ENCODE measurements around the gene NPR1.

The NPR1 gene

DNA sequence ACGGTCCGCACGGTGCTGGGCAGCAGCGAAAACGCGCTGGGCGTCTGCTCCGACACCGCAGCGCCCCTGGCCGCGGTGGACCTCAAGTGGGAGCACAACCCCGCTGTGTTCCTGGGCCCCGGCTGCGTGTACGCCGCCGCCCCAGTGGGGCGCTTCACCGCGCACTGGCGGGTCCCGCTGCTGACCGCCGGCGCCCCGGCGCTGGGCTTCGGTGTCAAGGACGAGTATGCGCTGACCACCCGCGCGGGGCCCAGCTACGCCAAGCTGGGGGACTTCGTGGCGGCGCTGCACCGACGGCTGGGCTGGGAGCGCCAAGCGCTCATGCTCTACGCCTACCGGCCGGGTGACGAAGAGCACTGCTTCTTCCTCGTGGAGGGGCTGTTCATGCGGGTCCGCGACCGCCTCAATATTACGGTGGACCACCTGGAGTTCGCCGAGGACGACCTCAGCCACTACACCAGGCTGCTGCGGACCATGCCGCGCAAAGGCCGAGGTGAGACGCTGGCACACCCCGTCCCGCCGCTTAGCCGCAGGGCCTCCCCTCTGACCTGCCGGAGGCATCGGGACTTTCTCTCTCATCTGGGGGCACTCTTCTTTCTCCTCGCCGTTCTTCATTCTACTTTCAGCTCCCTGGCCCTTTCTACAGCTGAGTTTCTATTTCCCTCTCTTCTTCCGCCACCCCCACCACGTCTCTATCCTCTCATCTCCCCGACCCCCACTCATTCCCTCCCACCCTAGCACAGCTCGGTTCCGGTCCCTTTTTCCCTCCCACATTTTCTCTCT lies 1.0 kb downstream of the NPR1 start:
- H3K36me3 Mint-ChIP-seq: no peaks in the 10 kb centered on the region
- H3K27me3 Mint-ChIP-seq: peaks cover 73% of the 10 kb centered on the region
- H3K27ac Mint-ChIP-seq: no peak overlapping the region
- peaks cover 24% of the 10 kb centered on the region for H3K4me1 Mint-ChIP-seq
- no peaks in the 10 kb centered on the region for H3K9me3 Mint-ChIP-seq
- CTCF ChIA-PET: interaction anchor here (0.7 to 1.8 kb wide), 7 partner anchors 11 to 308 kb away, joined by 3 to 4 read pairs (median 3); no protein-coding TSS in a partner anchor
- H3K4me3 Mint-ChIP-seq: peak overlapping the region; percentile 78
- DNase-seq: peak; percentile 49

DNA sequence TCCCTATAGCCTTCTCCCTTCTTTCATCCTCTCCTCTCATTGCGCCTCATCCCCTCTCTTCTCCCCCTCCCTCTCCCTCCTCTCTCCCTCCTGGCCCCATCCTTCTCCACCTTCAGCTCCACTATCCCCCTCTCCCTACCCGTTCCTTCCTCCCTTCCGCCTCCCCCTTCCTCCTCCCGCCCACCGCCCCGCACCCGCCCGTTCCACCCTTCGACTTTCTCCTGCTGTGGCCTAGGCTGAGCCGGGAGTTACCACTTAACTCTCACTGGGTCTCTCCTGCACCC lies 1.6 kb downstream of the NPR1 start:
- no peak for DNase-seq
- Mint-ChIP-seq H3K36me3 (no peaks in the 10 kb centered on the region), H3K27me3 (peaks cover 79% of the 10 kb centered on the region), H3K27ac (no peak overlapping the region), H3K4me3 (peak overlapping the region; percentile 78), H3K9me3 (no peaks in the 10 kb centered on the region), H3K4me1 (peaks cover 24% of the 10 kb centered on the region)
- CTCF ChIA-PET: interaction anchor here (1.0 to 1.8 kb wide), 5 partner anchors 11 to 307 kb away, joined by 3 to 4 read pairs (median 3); no protein-coding TSS in a partner anchor

DNA sequence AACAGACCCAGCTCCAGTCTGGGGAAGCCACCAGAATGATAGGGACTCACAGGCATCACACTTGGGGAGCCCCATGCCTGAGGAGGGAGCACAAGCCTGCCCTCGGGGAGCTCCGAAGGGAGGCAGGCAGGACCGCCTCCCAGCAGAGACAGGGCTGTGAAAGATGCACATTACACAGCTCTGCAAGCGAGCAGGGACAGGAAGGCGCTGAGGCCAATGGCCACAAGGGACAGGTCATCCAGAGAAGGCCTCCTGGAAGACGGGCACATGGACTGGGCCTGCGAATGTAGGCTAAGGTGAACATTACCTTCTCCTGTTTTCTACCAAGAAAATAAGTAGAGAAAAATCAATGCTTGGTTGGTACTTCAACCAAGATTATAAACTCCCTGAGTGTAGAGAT lies 4.2 kb downstream of the NPR1 start:
- Mint-ChIP-seq H3K27ac (no peak overlapping the region), H3K36me3 (no peaks in the 10 kb centered on the region), H3K4me3 (no peak overlapping the region), H3K27me3 (peaks cover 90% of the 10 kb centered on the region), H3K9me3 (no peaks in the 10 kb centered on the region), H3K4me1 (peaks cover 20% of the 10 kb centered on the region)
- DNase-seq: no peak
- CTCF ChIA-PET: no interaction called here

DNA sequence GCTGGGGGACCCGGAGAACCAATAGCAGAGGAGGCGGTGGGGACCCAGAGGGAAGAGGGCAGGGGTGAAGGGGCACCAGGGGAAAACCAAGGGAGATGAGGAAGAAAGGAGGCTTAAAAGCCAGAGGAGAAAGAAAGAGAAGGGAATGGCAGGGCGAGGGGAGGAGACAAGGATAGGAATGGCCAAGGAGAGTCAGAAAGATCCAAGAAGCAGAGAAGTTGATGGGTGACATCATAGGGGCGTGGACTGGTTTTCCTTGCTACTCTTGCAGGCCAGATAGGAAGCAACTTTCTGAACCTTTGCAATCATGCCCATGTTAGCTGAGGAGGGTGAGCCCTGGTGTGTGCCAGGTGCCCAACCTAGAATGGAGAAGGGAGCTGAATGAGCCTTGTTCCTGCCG lies 5.4 kb downstream of the NPR1 start:
- Mint-ChIP-seq H3K27me3 (peaks cover 79% of the 10 kb centered on the region), H3K4me1 (peaks cover 9% of the 10 kb centered on the region), H3K36me3 (no peaks in the 10 kb centered on the region), H3K27ac (no peak overlapping the region), H3K4me3 (no peak overlapping the region), H3K9me3 (no peaks in the 10 kb centered on the region)
- DNase-seq: no peak
- CTCF ChIA-PET: no interaction called here

DNA sequence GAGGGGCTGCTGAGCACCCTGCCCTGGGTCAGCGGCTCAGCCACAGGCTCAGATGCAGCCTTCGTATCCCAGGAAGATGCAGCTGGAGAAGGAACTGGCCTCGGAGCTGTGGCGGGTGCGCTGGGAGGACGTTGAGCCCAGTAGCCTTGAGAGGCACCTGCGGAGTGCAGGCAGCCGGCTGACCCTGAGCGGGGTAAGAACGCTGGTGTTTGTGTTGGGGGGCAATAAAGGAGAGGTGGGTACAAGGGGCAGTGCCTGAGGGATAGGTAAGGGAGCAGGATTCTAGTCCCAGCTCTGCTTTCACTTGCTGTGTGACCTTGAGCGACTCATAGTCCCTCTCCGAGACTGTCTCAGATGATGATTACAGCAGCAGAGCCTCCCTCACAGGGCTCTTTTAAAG lies 6.4 kb downstream of the NPR1 start:
- Mint-ChIP-seq H3K4me1 (peaks cover 4% of the 10 kb centered on the region), H3K36me3 (no peaks in the 10 kb centered on the region), H3K27me3 (peaks cover 77% of the 10 kb centered on the region), H3K9me3 (no peaks in the 10 kb centered on the region), H3K27ac (no peak overlapping the region), H3K4me3 (no peak overlapping the region)
- no peak for DNase-seq
- CTCF ChIA-PET: no interaction called here

DNA sequence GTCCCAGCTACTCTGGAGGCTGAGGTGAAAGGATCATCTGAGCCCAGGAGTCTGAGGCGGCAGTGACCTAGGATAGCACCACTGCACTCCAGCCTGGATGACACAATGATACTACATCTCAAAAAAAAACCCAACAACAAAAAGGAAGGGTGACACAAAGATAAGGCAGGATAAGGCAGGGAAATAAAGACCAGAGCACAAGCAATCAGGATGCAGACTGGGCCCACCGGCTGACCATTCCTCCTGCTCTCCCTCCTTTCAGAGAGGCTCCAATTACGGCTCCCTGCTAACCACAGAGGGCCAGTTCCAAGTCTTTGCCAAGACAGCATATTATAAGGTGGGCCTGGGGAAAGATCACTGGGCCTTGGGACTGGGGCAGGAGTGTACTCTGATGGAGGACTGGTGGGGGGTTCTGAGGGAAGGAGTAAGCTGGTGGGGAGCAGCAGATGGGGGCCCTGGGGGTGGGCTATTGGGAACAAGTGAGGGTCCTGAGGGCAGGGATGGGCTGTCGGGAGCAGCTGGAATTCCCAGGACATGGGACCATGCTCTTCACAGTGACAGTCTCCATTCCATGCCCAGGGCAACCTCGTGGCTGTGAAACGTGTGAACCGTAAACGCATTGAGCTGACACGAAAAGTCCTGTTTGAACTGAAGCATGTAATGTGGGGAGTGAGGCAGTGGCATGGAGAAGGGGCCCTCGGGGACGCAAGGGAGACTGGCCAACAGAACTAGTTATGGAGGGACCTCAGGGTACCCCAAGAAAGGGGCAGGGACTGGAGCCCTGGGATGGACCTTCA lies 7.3 kb downstream of the NPR1 start:
- CTCF ChIA-PET: no interaction called here
- Mint-ChIP-seq H3K27me3 (peaks cover 76% of the 10 kb centered on the region), H3K27ac (no peak overlapping the region), H3K36me3 (no peaks in the 10 kb centered on the region), H3K4me1 (no peaks in the 10 kb centered on the region), H3K9me3 (no peaks in the 10 kb centered on the region), H3K4me3 (no peak overlapping the region)
- no peak for DNase-seq

DNA sequence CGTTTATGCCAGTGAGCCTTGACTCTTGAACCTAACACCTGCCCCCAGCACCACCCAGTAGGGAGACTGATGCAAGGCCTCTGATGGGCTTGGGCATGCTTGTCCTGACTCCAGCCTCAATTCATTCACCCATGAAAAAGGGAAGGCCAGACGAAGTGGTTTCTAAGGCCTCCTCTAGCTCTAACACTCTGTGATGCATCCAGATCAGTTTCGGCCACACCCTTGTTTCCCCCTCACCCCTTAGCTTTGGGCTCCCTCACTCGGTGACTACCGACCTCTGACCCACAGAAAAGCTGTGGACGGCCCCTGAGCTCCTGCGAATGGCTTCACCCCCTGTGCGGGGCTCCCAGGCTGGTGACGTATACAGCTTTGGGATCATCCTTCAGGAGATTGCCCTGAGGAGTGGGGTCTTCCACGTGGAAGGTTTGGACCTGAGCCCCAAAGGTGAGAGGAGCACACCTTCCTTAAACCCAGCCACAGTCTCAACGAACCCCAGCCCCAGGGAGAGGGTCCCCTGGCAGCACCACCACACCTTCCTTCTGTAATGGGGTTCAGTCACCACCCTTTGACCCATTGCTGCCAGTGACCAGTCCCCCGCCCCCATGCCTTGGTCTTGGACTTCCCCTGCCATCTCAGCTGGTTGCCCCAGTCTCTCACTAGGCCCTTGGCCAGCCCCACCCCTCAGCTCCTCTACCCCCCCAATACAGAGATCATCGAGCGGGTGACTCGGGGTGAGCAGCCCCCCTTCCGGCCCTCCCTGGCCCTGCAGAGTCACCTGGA lies 9.0 kb downstream of the NPR1 start:
- no peaks in the 10 kb centered on the region for H3K36me3 Mint-ChIP-seq
- no peak for DNase-seq
- CTCF ChIA-PET: no interaction called here
- no peaks in the 10 kb centered on the region for H3K9me3 Mint-ChIP-seq
- no peak overlapping the region for H3K4me3 Mint-ChIP-seq
- H3K27ac Mint-ChIP-seq: no peak overlapping the region
- H3K4me1 Mint-ChIP-seq: peaks cover 5% of the 10 kb centered on the region
- peaks cover 58% of the 10 kb centered on the region for H3K27me3 Mint-ChIP-seq

DNA sequence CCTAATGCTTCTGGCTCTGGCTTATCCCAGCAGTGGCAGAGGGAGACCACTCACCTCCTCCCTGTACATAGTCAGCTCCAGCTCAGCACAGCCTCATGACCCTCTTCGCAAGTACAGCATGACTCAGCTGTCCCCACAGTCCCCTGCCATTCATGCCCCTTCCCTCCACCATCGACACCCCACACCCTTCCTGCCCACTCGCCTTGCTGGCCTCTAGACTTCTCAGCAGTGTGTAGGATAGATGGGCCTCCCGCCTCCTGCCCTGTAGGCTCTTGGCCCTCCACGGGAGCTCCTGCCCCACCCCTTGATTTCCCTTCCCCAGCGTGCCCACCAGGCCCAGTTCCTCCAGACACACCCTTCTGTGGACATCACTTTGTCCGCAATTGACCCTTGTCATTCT lies 9.8 kb downstream of the NPR1 start:
- Mint-ChIP-seq H3K4me1 (peaks cover 5% of the 10 kb centered on the region), H3K27ac (no peak overlapping the region), H3K9me3 (no peaks in the 10 kb centered on the region), H3K36me3 (no peaks in the 10 kb centered on the region), H3K27me3 (peaks cover 59% of the 10 kb centered on the region), H3K4me3 (no peak overlapping the region)
- CTCF ChIA-PET: no interaction called here
- DNase-seq: no peak

DNA sequence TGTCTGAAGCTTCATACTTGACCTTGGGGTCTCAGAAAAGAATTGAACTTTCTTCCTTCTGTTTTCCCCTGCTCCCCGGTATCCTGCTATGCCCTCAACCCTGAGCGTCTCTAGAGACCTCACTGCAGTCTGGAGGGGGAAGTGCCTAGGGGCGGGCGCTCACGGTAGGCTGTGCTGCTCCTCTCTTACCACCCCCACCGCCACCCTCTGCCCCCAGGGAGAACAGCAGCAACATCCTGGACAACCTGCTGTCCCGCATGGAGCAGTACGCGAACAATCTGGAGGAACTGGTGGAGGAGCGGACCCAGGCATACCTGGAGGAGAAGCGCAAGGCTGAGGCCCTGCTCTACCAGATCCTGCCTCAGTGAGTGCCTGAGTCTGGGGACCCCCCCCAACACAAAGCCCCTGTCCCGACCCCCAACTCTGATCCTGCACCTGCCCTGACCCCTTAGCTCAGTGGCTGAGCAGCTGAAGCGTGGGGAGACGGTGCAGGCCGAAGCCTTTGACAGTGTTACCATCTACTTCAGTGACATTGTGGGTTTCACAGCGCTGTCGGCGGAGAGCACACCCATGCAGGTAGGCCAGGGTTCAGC lies 10.3 kb downstream of the NPR1 start:
- no peak for DNase-seq
- H3K36me3 Mint-ChIP-seq: no peaks in the 10 kb centered on the region
- no peak overlapping the region for H3K4me3 Mint-ChIP-seq
- H3K27ac Mint-ChIP-seq: no peak overlapping the region
- H3K4me1 Mint-ChIP-seq: peaks cover 5% of the 10 kb centered on the region
- no peaks in the 10 kb centered on the region for H3K9me3 Mint-ChIP-seq
- H3K27me3 Mint-ChIP-seq: peaks cover 58% of the 10 kb centered on the region
- CTCF ChIA-PET: interaction anchor here (1.0 kb wide), 1 partner anchor 178 kb away, joined by 3 read pairs; no protein-coding TSS in a partner anchor

DNA sequence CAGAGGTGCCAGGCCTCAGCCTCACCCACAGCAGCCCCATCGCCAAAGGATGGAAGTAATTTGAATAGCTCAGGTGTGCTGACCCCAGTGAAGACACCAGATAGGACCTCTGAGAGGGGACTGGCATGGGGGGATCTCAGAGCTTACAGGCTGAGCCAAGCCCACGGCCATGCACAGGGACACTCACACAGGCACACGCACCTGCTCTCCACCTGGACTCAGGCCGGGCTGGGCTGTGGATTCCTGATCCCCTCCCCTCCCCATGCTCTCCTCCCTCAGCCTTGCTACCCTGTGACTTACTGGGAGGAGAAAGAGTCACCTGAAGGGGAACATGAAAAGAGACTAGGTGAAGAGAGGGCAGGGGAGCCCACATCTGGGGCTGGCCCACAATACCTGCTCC lies 15.0 kb downstream of the NPR1 start:
- H3K4me1 Mint-ChIP-seq: peaks cover 8% of the 10 kb centered on the region
- peaks cover 37% of the 10 kb centered on the region for H3K27me3 Mint-ChIP-seq
- H3K36me3 Mint-ChIP-seq: no peaks in the 10 kb centered on the region
- H3K9me3 Mint-ChIP-seq: no peaks in the 10 kb centered on the region
- no peak for DNase-seq
- no peak overlapping the region for H3K4me3 Mint-ChIP-seq
- no peak overlapping the region for H3K27ac Mint-ChIP-seq
- CTCF ChIA-PET: interaction anchor here (0.6 kb wide), 1 partner anchor 419 kb away, joined by 5 read pairs; no protein-coding TSS in a partner anchor

DNA sequence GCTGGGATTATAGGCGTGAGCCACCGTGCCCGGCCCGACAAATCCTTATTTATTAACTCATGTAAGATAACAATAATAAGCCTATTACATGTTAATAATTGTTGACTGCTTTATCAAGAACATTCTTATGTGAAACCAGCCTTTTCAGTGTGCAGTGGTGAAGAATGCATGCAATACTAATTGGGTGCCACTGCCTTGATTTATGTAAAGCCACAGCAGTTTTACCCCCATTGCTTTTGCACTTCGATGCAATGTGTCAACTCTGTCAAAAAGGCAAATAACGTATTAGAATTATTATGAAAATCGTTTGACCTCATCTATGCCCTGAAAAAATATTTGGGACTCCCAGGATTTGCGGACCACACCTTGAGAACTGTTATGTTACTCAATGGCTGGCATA lies 18.3 kb downstream of the NPR1 start:
- peaks cover 21% of the 10 kb centered on the region for H3K27me3 Mint-ChIP-seq
- DNase-seq: no peak
- no peak overlapping the region for H3K4me3 Mint-ChIP-seq
- H3K9me3 Mint-ChIP-seq: no peaks in the 10 kb centered on the region
- H3K4me1 Mint-ChIP-seq: peaks cover 3% of the 10 kb centered on the region
- CTCF ChIA-PET: no interaction called here
- no peaks in the 10 kb centered on the region for H3K36me3 Mint-ChIP-seq
- H3K27ac Mint-ChIP-seq: no peak overlapping the region

DNA sequence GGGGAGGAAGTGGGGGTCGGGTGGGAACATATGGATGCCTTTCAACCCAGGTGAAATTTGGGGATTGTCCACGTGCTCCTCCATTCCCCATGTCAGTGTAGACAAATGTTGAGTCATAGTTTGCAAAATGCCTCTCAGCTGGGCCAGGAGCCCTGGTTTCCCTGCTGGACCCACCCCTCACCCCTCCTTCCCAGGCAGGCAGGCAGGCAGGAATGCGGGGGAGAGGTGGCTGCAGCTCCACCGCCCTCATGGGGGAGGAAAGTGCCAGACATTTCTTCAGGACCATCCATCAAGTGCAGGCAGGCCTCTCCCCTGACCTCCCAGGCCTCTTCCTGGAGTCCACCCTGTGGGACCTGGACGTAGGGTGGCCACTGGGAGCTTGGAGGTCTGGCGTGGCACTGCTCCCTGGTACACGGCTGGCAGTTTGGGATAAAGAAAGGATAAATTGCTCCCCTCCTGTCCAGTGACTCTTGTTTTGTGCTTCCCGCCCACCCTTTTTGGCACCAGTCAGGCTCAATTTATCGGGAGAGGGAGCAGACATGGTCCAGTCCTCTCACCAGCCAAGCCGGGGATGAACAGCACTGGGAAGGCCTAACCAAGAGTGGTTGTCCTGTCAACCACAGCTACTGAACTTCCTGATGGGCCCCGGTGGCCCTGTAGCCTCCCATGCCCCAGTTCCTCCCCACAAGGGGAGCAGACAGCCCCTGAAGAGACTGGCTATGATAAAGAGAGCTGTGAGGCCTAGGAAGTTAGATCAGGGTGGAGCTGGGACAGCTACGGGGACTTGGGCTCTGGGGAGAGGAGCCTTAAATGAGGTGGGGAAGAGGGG lies 18.9 kb downstream of the NPR1 start:
- H3K27ac Mint-ChIP-seq: no peak overlapping the region
- H3K4me1 Mint-ChIP-seq: peaks cover 3% of the 10 kb centered on the region
- H3K4me3 Mint-ChIP-seq: no peak overlapping the region
- no peaks in the 10 kb centered on the region for H3K9me3 Mint-ChIP-seq
- H3K27me3 Mint-ChIP-seq: peaks cover 21% of the 10 kb centered on the region
- H3K36me3 Mint-ChIP-seq: no peaks in the 10 kb centered on the region
- CTCF ChIA-PET: no interaction called here
- no peak for DNase-seq

DNA sequence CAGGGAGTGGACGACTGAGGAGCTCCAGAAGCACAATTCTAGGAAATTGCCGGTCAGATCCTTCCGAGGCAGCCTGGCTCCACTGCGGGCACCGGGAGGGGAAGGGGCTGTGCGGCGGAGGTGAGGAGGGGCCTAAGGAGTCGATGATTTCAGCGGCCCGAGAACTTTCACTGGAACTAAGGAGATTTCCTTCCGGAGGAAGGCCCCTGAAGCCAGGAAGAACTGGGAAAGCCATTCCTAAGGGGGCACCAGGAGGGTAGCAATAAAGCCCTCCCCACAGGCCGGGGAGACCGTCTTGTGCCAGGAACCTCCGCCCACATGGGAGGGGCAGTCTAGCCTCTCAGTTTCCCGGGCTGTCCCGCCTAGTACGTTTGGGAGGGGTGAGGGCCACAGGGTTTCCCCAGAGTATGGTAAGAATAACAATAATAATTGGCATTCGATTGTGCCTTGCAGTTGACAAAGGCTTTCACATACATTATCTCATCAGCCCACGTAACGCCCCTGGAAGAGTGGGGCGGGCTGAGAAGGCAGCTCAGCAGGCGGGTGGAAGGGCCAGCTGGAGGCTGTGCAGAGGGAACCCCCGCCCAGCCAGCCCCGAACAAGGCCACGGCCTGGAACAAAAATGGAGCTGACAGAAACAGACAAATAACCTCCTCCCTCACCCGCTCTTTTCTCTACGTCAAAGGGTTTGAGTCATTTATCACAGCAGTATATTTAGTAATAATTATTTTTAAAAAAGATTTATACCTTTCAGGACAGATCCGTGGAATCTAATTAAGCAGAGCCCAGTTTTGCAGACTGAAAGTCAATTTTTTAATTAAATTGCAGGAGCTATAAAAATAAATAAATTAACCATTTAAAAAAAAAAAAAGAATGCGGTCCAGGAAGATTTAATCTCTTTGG lies 19.8 kb downstream of the NPR1 start:
- Mint-ChIP-seq H3K36me3 (no peaks in the 10 kb centered on the region), H3K27me3 (peaks cover 15% of the 10 kb centered on the region), H3K27ac (no peak overlapping the region), H3K4me1 (peaks cover 3% of the 10 kb centered on the region), H3K9me3 (no peaks in the 10 kb centered on the region), H3K4me3 (no peak overlapping the region)
- CTCF ChIA-PET: no interaction called here
- DNase-seq: no peak
